K562 (cell line): ENCODE data around the gene PARD3B. TPM values are rescaled to one million over a fixed set of nuclear protein-coding genes. Genes with fewer than 3 reads are reported as not detected.

ENCODE experiments used
- ATAC-seq: fragments of 200-7000 bp; cut with Tn5 transposase; 3 replicates; pipeline ENCODE4 v1.9.1; 2020; ENCODE audit warnings: moderate library complexity
- BruUV-seq: library from RNA; stranded (reverse); fragments of 400-500 nt; replicated peaks from 2 replicates; lab custom pipeline; 2021; lab: Mats Ljungman, UMichigan
- CTCF ChIA-PET: fragments of 300-600 bp; formaldehyde crosslinking; extraction: SDS; loops from one replicate; lab custom pipeline; 2021; ENCODE audit warnings: low intra/inter-chr PET ratio; lab: Yijun Ruan, JAX
- POLR2A ChIA-PET: fragments of 300-600, 350-650 bp; sonication (Branson Sonifier 250); formaldehyde crosslinking; extraction: SDS; loops from one replicate; lab custom pipeline; 2021; ENCODE audit warnings: antibody characterized with exemption, inconsistent platforms; lab: Yijun Ruan, JAX
- DNase-seq, 4 experiments: peaks; one replicate each; pipeline versions ENCODE4 v3.0.0 to v3.0.0-alpha.2; 2011 to 2018; ENCODE audit warnings: low spot score in 3 of 4, mixed read lengths in 3 of 4; ENCODE audit errors: extremely low read depth in 1 of 4
- FAIRE-seq: peaks from 2 replicates; lab custom pipeline; 2011; peaks lifted over from hg19 to GRCh38; lab: Jason Lieb, UNC
- H2AFZ ChIP-seq: 2 replicates; pipeline ENCODE4 v1.6.0; 2011; ENCODE audit warnings: low read depth, low read length, control low read depth, inconsistent platforms
- H3K27ac ChIP-seq: fragments of 200-600 bp; 3 replicates; pipeline ENCODE4 v1.8.0; 2011; ENCODE audit warnings: low read depth, mild to moderate bottlenecking, control low read depth, inconsistent platforms, low read length, moderate library complexity, mixed read lengths; ENCODE audit errors: extremely low read depth
- H3K27me3 ChIP-seq, 2 experiments: fragments of 300-600 bp in 1 of 2; 2 replicates in 1 of 2; 3 replicates in 1 of 2; pipeline versions ENCODE4 v1.6.0 to v1.8.0; 2011; ENCODE audit warnings: inconsistent platforms in 2 of 2, low read length in 2 of 2, mild to moderate bottlenecking in 1 of 2, mixed read lengths in 1 of 2, moderate library complexity in 1 of 2; ENCODE audit not compliant: control insufficient read depth in 2 of 2, insufficient read depth in 2 of 2
- H3K36me3 ChIP-seq: fragments of 300-600 bp; 3 replicates; pipeline ENCODE4 v1.8.0; 2011; ENCODE audit warnings: mild to moderate bottlenecking, low read length, inconsistent platforms; ENCODE audit not compliant: control insufficient read depth, insufficient read depth
- H3K4me1 ChIP-seq, 2 experiments: fragments of 200-600 bp in 1 of 2; replicated peaks in 1 of 2; 2 replicates in 1 of 2; 3 replicates in 1 of 2; pipeline versions ENCODE4 v1.5.1 to v1.8.0; 2011; ENCODE audit warnings: inconsistent platforms in 2 of 2, low read length in 2 of 2, mild to moderate bottlenecking in 1 of 2, mixed read lengths in 1 of 2, moderate library complexity in 1 of 2; ENCODE audit not compliant: control insufficient read depth in 2 of 2, insufficient read depth in 2 of 2
- H3K4me2 ChIP-seq: 2 replicates; pipeline ENCODE4 v1.6.1; 2011; ENCODE audit warnings: low read length, control low read depth, inconsistent platforms, mixed read lengths; ENCODE audit not compliant: insufficient read depth
- H3K4me3 ChIP-seq: fragments of 200-600 bp; sonication (generic), shearing (Covaris generic); 2 replicates; pipeline ENCODE4 v1.5.1; 2016; ENCODE audit warnings: control low read depth, inconsistent platforms
- H3K79me2 ChIP-seq: fragments of 200-600 bp; 3 replicates; pipeline ENCODE4 v1.8.0; 2011; ENCODE audit warnings: low read length, inconsistent platforms; ENCODE audit not compliant: control insufficient read depth, insufficient read depth
- H3K9ac ChIP-seq, 2 experiments: 2 replicates each; pipeline versions ENCODE4 v1.6.0 to v1.6.1; 2011; ENCODE audit warnings: low read depth in 2 of 2, low read length in 2 of 2, control low read depth in 1 of 2, inconsistent platforms in 1 of 2, mild to moderate bottlenecking in 1 of 2, mixed read lengths in 1 of 2; ENCODE audit not compliant: insufficient read depth in 1 of 2
- H3K9me1 ChIP-seq: one replicate; pipeline ENCODE4 v1.6.0; 2011; ENCODE audit warnings: inconsistent platforms, mild to moderate bottlenecking, low read length, moderate library complexity; ENCODE audit not compliant: control insufficient read depth, insufficient read depth
- H3K9me3 ChIP-seq: replicated peaks from 2 replicates; pipeline ENCODE4 v1.5.1; 2011; ENCODE audit warnings: low read depth, low read length, inconsistent platforms; ENCODE audit not compliant: control insufficient read depth, insufficient read depth
- H4K20me1 ChIP-seq: replicated peaks from 2 replicates; pipeline ENCODE4 v1.6.1; 2011; ENCODE audit warnings: low read length, inconsistent platforms, mixed read lengths; ENCODE audit not compliant: control insufficient read depth, insufficient read depth
- E2F5 ChIP-seq: sonication (generic); formaldehyde crosslinking; IDR thresholded peaks from 2 replicates; pipeline ENCODE4 v1.8.0; 2022; ENCODE audit warnings: mild to moderate bottlenecking, missing genetic modification reagents
- HOMEZ ChIP-seq: fragments of 250-450 bp; sonication (Bioruptor Pico); IDR thresholded peaks from 2 replicates; pipeline ENCODE4 v1.4.0; 2020; ENCODE audit warnings: mild to moderate bottlenecking, moderate library complexity
- PHF8 ChIP-seq: fragments of 200-600 bp; sonication (generic); IDR thresholded peaks from 2 replicates; pipeline ENCODE4 v1.6.1; 2012; ENCODE audit warnings: mixed run types, mild to moderate bottlenecking, inconsistent platforms, low read length, moderate library complexity, borderline replicate concordance
- POLR2AphosphoS5 ChIP-seq: IDR thresholded peaks from 2 replicates; pipeline ENCODE4 v1.6.1; 2011; ENCODE audit warnings: mild to moderate bottlenecking, low read depth, low read length, moderate library complexity; ENCODE audit not compliant: control insufficient read depth, insufficient read depth
- SRF ChIP-seq, 2 experiments: fragments of 250-450, 450-650 bp in 1 of 2; sonication (Bioruptor Pico) in 1 of 2; sonication (generic) in 1 of 2; formaldehyde crosslinking; IDR thresholded peaks; 2 replicates each; pipeline versions ENCODE4 v1.5.0 to v1.5.1; 2020 to 2022; ENCODE audit warnings: mild to moderate bottlenecking in 1 of 2, missing genetic modification reagents in 1 of 2
- TOE1 ChIP-seq, 2 experiments: fragments of 450-650 bp in 1 of 2; sonication (generic) in 1 of 2; formaldehyde crosslinking in 1 of 2; IDR thresholded peaks; 2 replicates each; pipeline versions ENCODE4 v1.7.1 to v1.8.0; 2016 to 2022; ENCODE audit warnings: borderline replicate concordance in 2 of 2, mild to moderate bottlenecking in 2 of 2, antibody characterized with exemption in 1 of 2, inconsistent platforms in 1 of 2, low read depth in 1 of 2, missing genetic modification reagents in 1 of 2, moderate library complexity in 1 of 2
- ZBTB49 ChIP-seq: sonication (generic); formaldehyde crosslinking; IDR thresholded peaks from 2 replicates; pipeline ENCODE4 v1.8.0; 2022; ENCODE audit warnings: missing genetic modification reagents, mild to moderate bottlenecking, borderline replicate concordance
- ZC3H11A ChIP-seq: IDR thresholded peaks from 2 replicates; pipeline ENCODE4 v1.6.1; 2012; ENCODE audit warnings: low read depth, low read length, improper control_type of control experiment
- ZNF253 ChIP-seq: fragments of 250-450 bp; sonication (Bioruptor Pico); conservative IDR thresholded peaks from 2 replicates; pipeline ENCODE4 v1.6.1; 2021; ENCODE audit warnings: mild to moderate bottlenecking
- ZNF347 ChIP-seq: fragments of 450-650 bp; formaldehyde crosslinking; IDR thresholded peaks from 2 replicates; pipeline ENCODE4 v1.4.0; 2020; ENCODE audit warnings: low read depth, mild to moderate bottlenecking, moderate library complexity
- WGBS: fragments of 100-300 bp; shearing (Covaris generic); methylation state at CpG from one replicate; pipeline ENCODE4 v1.1.6; 2016; ENCODE audit warnings: low coverage, mixed read lengths; ENCODE audit not compliant: insufficient coverage; ENCODE audit errors: missing lambda C conversion rate; 5-methylcytosine and 5-hydroxymethylcytosine counted together
- in situ Hi-C: fragments of 300-500 bp; cut with MboI; formaldehyde crosslinking; loops from 4 replicates; pipeline ENCODE4 v1.15.0; 2018; ENCODE audit warnings: inconsistent platforms, mixed read lengths
- intact Hi-C: fragments of 100-400 bp; cut with micrococcal nuclease; formaldehyde crosslinking; loops from 2 replicates; pipeline ENCODE4 v1.14.2; 2022
- polyA plus RNA-seq, 8 experiments: library from polyadenylated mRNA; depleted of rRNA in 4 of 8; stranded (reverse) in 5 of 8; unstranded in 3 of 8; fragments of >200 nt; fragmentation: Nextera tagmentation in 2 of 8; fragmentation: Illumina TruSeq in 1 of 8; extraction: Ambion mirVana in 2 of 8; extraction: Trizol in 1 of 8; gene quantifications; 2 replicates each; pipeline versions ENCODE4 v1.2.1 to v1.2.3, GENCODE V29; 2011 to 2014; ENCODE audit warnings: inconsistent platforms in 1 of 8, missing spikeins in 1 of 8
- total RNA-seq, 7 experiments: library from RNA; depleted of rRNA in 6 of 7; stranded (reverse); fragments of >200 nt in 6 of 7; fragmentation: Illumina TruSeq in 2 of 7; extraction: Trizol in 2 of 7; gene quantifications; 2 replicates each; pipeline versions ENCODE4 v1.2.1 to v1.2.3, GENCODE V29; 2011 to 2021; ENCODE audit warnings: low replicate concordance in 1 of 7
- TF ChIP-seq, protein P1 (sequence below): sonication (generic); formaldehyde crosslinking; IDR thresholded peaks from 2 replicates; pipeline ENCODE4 v1.8.0; 2022; ENCODE audit warnings: missing genetic modification reagents, mild to moderate bottlenecking, moderate library complexity, borderline replicate concordance
- TF ChIP-seq, protein P2 (sequence below): sonication (generic); IDR thresholded peaks from 2 replicates; pipeline ENCODE4 v1.6.1; 2016

PARD3B gene
- total and polyA plus RNA-seq, 9 of the 15 experiments (the other 6 are each of a cell fraction or from before 2014, with no cell fraction given), result 0.15 to 3.0 (median 1.1) TPM

GRCh38 chr2:204672772-204673171 is 127.5 kb downstream of the PARD3B start (continued):
- no peak for TF ChIP-seq POLR2AphosphoS5
- TF ChIP-seq, protein P1, sequence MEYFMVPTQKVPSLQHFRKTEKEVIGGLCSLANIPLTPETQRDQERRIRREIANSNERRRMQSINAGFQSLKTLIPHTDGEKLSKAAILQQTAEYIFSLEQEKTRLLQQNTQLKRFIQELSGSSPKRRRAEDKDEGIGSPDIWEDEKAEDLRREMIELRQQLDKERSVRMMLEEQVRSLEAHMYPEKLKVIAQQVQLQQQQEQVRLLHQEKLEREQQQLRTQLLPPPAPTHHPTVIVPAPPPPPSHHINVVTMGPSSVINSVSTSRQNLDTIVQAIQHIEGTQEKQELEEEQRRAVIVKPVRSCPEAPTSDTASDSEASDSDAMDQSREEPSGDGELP (CRISPR knock-in tag), result no peak

DNA sequence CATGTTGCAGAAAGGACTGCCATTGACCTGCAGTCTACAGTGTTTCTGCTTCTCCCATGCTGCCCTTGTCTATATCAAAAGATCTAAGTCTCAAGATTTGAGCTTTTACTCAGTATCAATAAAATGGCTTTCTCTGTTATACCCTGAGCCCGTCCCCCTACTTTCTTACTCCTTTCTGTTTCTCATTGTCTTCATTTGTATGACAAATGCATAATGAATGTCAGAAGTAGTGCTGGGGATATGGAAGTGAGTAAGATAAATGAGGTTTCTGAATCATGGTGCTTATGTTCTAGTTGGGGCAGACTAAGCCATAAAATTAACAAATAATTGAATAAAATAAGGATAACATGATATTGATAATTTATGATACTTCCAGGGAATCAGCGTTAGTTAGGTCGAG is 128.6 kb downstream of the PARD3B start:
- H3K4me2 ChIP-seq, result no peak overlapping the region
- H3K79me2 ChIP-seq, result no peaks in the 10 kb centered on the region
- no peak overlapping the region for H3K27ac ChIP-seq
- H2AFZ ChIP-seq, result no peak overlapping the region
- H3K36me3 ChIP-seq, result no peaks in the 10 kb centered on the region
- H3K9me3 ChIP-seq, result no peaks in the 10 kb centered on the region
- no peak for DNase-seq
- H4K20me1 ChIP-seq, result no peaks in the 10 kb centered on the region
- in situ Hi-C loops (no loop called here), intact Hi-C loops (no loop called here)
- H3K9ac ChIP-seq, result no peak overlapping the region
- CTCF ChIA-PET, result no interaction called here
- POLR2A ChIA-PET, result no interaction called here
- FAIRE-seq, result no peak
- no peaks in the 10 kb centered on the region; a peak in 1 of 5 replicates for H3K4me1 ChIP-seq
- no peak overlapping the region for H3K4me3 ChIP-seq
- WGBS, result 19% methylated on average over 3 of the region's 3 CpGs
- no TSS peak for BruUV-seq
- H3K9me1 ChIP-seq, result no peaks in the 10 kb centered on the region
- no peaks in the 10 kb centered on the region; a peak in 1 of 5 replicates for H3K27me3 ChIP-seq
- no peak for ATAC-seq
- TF ChIP-seq ZNF253 (CRISPR knock-in tag) (no peak), SRF (CRISPR knock-in tag; IDR thresholded peaks at IDR 0.05) (no peak), ZNF347 (CRISPR knock-in tag) (no peak), HOMEZ (CRISPR knock-in tag) (no peak), PHF8 (no peak), ZBTB49 (CRISPR knock-in tag) (no peak), TOE1 (IDR thresholded peaks at IDR 0.05; ENCODE audit: borderline replicate concordance) (no peak), TOE1 (CRISPR knock-in tag; IDR thresholded peaks at IDR 0.05; ENCODE audit: borderline replicate concordance, low read depth) (no peak), E2F5 (CRISPR knock-in tag) (no peak), ZC3H11A (no peak)
- TF ChIP-seq, protein P2, sequence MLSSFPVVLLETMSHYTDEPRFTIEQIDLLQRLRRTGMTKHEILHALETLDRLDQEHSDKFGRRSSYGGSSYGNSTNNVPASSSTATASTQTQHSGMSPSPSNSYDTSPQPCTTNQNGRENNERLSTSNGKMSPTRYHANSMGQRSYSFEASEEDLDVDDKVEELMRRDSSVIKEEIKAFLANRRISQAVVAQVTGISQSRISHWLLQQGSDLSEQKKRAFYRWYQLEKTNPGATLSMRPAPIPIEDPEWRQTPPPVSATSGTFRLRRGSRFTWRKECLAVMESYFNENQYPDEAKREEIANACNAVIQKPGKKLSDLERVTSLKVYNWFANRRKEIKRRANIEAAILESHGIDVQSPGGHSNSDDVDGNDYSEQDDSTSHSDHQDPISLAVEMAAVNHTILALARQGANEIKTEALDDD, result no peak
